Fibroblast of the aortic adventitia (primary cell): ENCODE data around the gene KRTAP8-1. TPM values are rescaled to one million over a fixed set of nuclear protein-coding genes. Genes with fewer than 3 reads are reported as not detected.

Experiments used
- DNase-seq: peaks from one replicate; pipeline ENCODE4 v3.0.0-alpha.2; 2010; ENCODE audit warnings: low read depth
- H3K4me3 ChIP-seq: 2 replicates; pipeline ENCODE4 v1.5.1; 2011; ENCODE audit warnings: low read depth, mild to moderate bottlenecking, control low read depth, low read length, moderate library complexity
- total RNA-seq: library from RNA; depleted of rRNA; stranded (reverse); fragments of >200 nt; gene quantifications from 2 replicates; pipeline ENCODE4 v1.2.3, GENCODE V29; 2012; ENCODE audit warnings: low replicate concordance
- TF ChIP-seq, protein P1 (sequence below): IDR thresholded peaks from 2 replicates; pipeline ENCODE4 v1.5.1; 2011; ENCODE audit warnings: mild to moderate bottlenecking, low read length, control low read depth, inconsistent platforms; ENCODE audit not compliant: insufficient read depth

Gene KRTAP8-1, protein sequence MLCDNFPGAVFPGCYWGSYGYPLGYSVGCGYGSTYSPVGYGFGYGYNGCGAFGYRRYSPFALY
- not detected in 2 replicates for total RNA-seq

DNA sequence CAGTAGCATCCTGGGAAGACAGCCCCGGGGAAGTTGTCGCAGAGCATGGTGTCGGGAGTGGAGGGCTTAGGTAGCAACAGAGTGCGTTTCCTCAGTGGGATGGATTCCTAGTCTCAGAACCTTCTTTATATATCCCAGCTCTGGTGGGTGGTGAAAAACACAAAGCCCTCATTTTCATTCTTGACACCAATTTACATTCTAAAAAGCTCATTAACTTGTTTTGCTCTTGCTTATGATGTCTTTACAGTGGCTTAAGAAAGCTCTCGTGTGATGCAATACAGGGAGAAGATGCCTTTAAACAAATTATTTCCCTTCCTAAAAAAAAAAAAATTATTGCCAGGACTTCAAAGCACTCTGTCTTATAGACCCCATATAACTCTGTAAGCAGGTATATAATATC is at the start of gene KRTAP8-1:
Gene KRTAP8-1, minus strand, starts transcription at position 101 of the 400 bp plus-strand sequence. Its CDS starts 54 bp downstream, at position 47.
- no peak for DNase-seq
- TF ChIP-seq, protein P1, sequence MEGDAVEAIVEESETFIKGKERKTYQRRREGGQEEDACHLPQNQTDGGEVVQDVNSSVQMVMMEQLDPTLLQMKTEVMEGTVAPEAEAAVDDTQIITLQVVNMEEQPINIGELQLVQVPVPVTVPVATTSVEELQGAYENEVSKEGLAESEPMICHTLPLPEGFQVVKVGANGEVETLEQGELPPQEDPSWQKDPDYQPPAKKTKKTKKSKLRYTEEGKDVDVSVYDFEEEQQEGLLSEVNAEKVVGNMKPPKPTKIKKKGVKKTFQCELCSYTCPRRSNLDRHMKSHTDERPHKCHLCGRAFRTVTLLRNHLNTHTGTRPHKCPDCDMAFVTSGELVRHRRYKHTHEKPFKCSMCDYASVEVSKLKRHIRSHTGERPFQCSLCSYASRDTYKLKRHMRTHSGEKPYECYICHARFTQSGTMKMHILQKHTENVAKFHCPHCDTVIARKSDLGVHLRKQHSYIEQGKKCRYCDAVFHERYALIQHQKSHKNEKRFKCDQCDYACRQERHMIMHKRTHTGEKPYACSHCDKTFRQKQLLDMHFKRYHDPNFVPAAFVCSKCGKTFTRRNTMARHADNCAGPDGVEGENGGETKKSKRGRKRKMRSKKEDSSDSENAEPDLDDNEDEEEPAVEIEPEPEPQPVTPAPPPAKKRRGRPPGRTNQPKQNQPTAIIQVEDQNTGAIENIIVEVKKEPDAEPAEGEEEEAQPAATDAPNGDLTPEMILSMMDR, result no peak
- H3K4me3 ChIP-seq, result no peak within 1 kb of the TSS

DNA sequence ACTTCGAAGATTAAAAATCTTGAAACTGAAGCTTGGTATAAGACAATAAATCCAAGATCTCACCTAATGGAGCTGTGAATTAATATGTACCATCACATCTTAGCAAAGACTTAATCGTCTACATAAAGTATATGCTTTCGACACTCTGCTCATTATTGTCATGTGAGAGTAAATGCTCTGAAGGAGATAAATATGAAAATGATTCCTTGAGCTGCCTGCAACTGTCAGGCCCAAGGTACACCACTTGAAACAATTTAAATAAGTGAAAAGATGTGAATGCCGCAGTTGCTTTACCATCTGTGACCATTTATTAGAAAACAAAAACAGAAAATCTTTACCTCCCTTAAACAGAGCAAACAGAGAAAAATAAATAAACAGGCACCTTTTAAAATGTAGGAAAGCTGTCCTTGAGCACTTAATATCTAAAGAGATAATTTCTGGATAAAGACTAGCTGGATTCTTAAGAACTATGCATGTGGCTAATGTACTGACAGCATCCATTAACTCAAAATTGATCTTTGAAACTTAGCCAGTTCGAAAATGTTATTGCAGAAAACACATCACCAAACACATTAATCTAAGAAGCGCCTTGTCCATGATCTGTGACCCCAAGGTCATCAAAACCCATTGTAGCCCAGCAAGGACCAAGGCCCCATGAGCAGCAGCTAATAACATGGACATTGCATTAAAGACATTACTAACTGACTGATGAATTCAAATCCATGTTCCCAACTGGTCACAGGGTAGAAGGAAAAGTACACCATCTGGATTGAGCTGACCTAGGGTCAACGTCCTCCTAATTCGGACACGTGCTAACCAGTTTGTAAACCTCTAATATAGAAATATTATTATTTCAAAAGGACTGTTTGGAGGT is 34.8 kb upstream of the KRTAP8-1 start:
- no peak for DNase-seq
- no peak overlapping the region for H3K4me3 ChIP-seq
- TF ChIP-seq, protein P1, result no peak

DNA sequence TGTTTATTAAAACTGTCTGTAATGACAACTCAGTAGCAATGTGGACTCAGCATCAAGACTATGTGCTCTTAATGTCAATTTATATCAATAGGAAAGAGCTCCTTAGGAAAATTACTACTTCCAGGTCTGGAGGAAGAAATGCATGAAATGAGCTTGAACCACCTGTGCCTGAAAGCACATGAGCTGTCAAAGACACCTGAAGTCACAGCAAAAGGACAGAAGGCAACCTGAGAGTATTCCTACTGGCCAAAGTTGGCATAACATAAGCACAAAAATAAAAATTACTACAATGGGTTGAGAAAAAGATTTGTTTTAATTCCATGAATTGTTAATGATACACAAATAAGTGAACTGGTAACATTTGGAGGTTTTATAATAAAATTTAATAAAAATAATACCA is 29.9 kb upstream of the KRTAP8-1 start:
- no peak for DNase-seq
- TF ChIP-seq, protein P1, result no peak
- no peak overlapping the region for H3K4me3 ChIP-seq

DNA sequence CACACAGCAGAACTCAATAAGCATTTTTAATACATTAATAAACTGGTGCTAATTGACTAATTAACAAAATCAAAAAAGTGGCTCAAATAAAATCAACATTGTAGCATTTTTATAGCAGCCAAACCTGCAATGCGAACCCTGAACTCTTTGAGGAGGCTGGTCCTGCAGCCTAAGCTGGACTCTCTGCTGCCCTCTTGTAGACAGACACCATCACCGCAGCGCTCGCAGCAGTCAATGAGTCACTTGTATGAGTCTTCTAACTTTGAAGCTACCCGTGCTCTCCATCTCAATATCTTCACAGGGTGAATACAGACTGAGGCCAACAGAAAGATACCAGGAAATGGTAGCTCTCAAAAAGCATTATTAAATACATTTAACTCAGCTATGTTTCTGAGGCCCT is 26.2 kb upstream of the KRTAP8-1 start:
- H3K4me3 ChIP-seq, result no peak overlapping the region
- no peak for DNase-seq
- TF ChIP-seq, protein P1, result no peak

DNA sequence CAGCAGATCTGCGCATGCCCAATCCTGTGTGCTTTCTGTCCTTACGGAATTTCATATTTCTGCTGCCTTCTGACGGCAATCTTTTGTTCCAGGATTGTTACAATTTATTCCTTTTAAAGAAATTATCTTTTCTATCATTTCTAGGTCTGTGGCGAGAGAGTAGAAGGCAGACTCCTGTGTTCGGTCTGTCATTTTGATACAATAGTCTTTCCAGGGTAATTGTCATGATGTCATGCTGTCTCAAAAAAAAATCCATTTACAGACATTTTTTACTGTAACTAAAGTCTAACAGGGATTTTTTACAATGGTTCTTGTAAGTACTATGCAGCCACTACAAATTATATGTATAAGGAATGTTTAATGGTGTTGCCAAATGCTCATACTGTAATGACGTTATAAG is 25.5 kb upstream of the KRTAP8-1 start:
- DNase-seq, result no peak
- no peak overlapping the region for H3K4me3 ChIP-seq
- TF ChIP-seq, protein P1, result no peak

DNA sequence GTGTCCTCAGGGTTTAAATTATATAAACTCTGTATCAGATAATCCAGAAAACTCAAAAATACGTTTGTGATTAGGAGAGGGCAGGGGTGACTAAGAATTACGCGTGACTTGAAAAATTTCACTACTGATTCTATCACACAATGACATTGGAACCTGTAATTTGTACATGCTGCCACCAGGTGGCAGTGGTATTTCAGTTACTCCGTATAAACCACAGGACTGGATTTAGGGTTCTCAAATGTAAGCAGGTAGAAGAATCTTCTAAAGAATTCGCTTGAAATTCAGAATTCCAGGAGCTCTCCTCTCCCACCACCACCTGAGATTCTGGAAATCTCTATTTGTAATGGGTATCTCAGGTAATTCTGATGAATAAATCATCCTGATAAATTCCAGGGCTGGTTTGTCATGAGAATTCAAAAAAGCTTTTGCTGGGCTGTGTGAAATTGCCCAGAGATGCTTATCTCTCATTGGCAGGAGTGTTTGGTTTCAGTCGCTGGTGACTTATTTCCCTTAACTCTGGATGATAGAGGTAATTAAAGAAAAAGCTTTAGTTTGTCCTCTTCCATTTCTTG is 18.2 kb upstream of the KRTAP8-1 start:
- no peak for DNase-seq
- TF ChIP-seq, protein P1, result peak; percentile 23
- no peak overlapping the region for H3K4me3 ChIP-seq
